Mucosa of stomach (tissue), 1 donor: ENCODE measurements around the gene SHFL.

Experiments used
- H3K27me3 ChIP-seq: one replicate; pipeline ENCODE4 v1.7.0; 2013; ENCODE audit warnings: mild to moderate bottlenecking, low read length; ENCODE audit not compliant: control insufficient read depth, insufficient read depth
- H3K36me3 ChIP-seq: one replicate; pipeline ENCODE4 v1.7.0; 2013; ENCODE audit warnings: low read length; ENCODE audit not compliant: control insufficient read depth, insufficient read depth
- H3K4me1 ChIP-seq: one replicate; pipeline ENCODE4 v1.7.0; 2013; ENCODE audit warnings: mild to moderate bottlenecking, low read length; ENCODE audit not compliant: control insufficient read depth, insufficient read depth
- H3K4me3 ChIP-seq: one replicate; pipeline ENCODE4 v1.7.0; 2013; ENCODE audit warnings: low read length
- H3K9ac ChIP-seq: one replicate; pipeline ENCODE4 v1.7.0; 2013; ENCODE audit warnings: mild to moderate bottlenecking, low read length, moderate library complexity
- H3K9me3 ChIP-seq: one replicate; pipeline ENCODE4 v1.7.0; 2013; ENCODE audit warnings: mild to moderate bottlenecking, low read length, moderate library complexity; ENCODE audit not compliant: control insufficient read depth
- donor health status: Pancreatic carcinoma.

Gene SHFL

DNA sequence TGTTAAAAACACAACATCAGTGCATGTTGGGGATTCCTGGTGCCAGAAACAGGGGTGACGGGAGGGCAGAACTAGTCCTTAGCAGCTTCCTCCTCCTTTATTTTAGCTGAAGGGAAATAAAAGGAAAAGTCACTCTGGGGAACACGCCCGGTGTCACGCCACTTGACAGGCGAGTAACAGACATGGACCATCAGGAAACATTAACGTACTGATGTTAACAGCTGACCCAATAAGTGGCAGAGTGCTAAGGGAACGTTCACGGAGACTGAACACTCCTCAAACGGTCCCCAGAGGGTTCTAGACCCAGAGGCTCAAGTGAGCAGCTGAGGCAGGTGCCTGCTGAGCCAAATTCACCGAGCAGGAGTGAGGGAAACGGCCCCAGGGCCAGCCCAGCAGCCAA, 47.5 kb downstream of the SHFL start:
- Histone ChIP-seq H3K4me1 (no peaks in the 10 kb centered on the region), H3K27me3 (no peaks in the 10 kb centered on the region), H3K4me3 (no peak overlapping the region), H3K9me3 (no peaks in the 10 kb centered on the region), H3K9ac (no peak overlapping the region), H3K36me3 (peaks cover 14% of the 10 kb centered on the region)

DNA sequence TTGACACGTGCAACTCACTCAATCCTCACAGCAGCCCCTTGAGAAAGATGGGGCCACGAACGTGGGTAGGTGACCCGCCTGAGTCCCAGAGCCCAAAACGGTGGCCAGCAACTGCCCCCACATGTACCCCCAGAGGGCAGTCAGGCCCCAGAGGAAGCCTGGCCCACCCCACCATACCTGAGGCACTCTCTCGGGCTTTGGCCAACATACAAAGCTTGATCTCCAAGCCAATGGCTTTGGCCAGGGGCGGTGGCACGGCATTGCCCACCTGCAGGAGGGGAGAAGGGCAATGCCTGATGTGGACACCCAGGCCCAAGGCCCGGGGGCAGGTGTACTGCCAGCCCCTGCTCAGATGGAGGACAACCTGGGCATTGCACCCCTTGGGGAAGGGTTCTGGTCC, 47.9 kb downstream of the SHFL start:
- H3K27me3 ChIP-seq: no peaks in the 10 kb centered on the region
- no peaks in the 10 kb centered on the region for H3K4me1 ChIP-seq
- H3K4me3 ChIP-seq: no peak overlapping the region
- peaks cover 14% of the 10 kb centered on the region for H3K36me3 ChIP-seq
- H3K9ac ChIP-seq: no peak overlapping the region
- no peaks in the 10 kb centered on the region for H3K9me3 ChIP-seq

DNA sequence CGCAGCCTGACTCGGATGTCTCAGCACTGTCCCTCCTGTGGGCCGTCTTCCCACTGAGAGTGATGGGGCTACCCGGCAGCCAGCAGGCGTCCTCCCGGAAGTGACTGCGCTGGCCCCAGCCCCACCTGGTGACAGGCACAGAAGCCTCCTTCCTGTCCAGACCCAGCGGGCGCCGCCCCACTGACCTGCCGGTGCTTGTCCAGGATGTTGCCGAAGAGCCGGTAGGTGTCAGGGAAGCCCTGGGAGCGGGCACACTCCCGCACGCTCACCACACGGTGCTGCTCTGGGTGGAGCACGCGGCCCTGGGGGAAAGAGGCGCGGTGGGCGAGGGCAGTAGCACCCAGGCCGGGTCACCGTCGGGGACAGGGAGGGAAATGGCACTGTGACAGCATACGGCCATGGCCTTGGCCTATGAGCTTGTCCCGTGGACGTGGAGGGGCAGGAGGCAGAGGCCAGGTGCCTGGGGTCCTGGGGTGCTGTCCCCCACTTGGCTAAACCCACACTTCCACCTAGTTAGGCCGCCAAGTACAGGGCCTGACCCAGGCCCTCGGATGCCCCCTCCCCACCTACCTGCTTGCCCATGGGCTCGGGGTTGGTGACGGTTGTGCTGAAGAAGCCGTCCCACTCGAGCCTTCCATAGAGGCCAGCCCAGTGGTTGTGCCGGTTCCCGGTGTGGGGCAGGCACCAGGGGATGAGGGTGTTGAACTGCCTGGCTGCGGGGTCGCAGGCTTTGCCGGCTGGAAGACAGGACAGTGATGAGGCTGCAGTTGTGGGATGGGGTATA, 49.6 kb downstream of the SHFL start:
- Histone ChIP-seq H3K27me3 (no peaks in the 10 kb centered on the region), H3K36me3 (peaks cover 15% of the 10 kb centered on the region), H3K9me3 (no peaks in the 10 kb centered on the region), H3K9ac (no peak overlapping the region), H3K4me1 (no peaks in the 10 kb centered on the region), H3K4me3 (no peak overlapping the region)

DNA sequence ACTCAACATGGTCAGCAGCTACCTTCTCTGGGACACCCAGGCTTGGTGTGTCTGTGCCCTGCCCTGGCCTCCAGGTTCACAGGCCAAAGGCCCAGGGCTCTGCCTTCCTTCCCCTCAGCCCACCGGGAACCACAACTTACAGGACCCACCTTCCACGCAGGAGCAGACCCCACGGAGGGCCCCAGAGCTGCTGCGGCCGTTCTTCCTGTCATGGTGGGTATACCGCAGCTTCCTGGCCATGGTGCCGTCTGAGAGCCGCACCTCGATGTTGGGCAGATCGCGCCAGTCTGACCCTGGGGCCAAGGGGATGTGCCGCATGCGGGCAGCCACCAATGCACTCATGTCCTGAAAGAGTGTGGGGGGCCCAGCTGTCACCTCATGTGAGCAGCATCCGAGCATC, 50.8 kb downstream of the SHFL start:
- Histone ChIP-seq H3K4me1 (no peaks in the 10 kb centered on the region), H3K9me3 (no peaks in the 10 kb centered on the region), H3K4me3 (no peak overlapping the region), H3K9ac (no peak overlapping the region), H3K27me3 (no peaks in the 10 kb centered on the region), H3K36me3 (peaks cover 24% of the 10 kb centered on the region)

DNA sequence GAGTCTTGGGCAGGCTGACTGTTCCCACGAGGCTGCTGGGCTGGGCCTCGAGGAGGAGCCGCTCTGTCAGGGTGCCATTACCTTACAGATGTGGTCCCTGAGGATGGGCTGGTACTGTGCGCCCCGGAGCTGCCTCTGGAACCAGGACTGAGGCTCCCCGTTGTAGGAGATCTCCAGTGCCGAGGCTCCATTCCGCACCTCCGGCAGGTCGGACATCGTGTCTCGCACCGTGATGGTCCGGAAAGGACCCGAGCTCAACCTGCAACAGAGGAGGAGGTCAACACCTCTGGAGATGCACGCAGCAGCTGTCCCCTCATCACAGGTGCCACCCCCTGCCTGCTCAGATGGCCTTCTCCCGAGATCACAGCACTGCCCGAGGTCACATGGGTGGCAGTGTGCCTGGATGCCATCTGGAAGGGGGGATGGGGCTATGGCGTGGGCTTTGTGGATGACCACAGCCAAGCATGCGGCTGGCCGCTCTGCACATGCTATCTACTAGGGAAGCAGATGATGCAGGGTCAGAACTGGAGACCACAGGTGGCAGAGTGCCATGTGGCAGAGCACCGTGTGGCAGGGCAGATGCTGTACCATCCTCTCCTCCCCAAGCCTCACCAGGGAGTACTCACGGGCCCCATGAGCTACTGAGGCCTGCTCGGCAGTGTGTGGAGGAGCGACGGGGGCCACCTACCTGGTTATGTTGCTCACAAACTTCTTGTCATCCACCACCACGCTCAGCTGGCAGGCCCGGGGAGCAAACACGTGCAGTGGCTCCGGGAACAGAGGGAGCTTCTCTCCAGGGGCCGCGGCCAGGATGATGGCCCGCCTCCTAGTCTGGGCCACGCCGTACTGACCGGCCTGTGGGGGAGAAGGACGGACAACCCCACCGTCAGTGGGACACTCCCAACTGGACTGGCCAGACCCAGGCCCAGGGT, 51.9 kb downstream of the SHFL start:
- no peaks in the 10 kb centered on the region for H3K4me1 ChIP-seq
- no peaks in the 10 kb centered on the region for H3K27me3 ChIP-seq
- H3K4me3 ChIP-seq: no peak overlapping the region
- H3K9me3 ChIP-seq: no peaks in the 10 kb centered on the region
- no peak overlapping the region for H3K9ac ChIP-seq
- peaks cover 24% of the 10 kb centered on the region for H3K36me3 ChIP-seq

DNA sequence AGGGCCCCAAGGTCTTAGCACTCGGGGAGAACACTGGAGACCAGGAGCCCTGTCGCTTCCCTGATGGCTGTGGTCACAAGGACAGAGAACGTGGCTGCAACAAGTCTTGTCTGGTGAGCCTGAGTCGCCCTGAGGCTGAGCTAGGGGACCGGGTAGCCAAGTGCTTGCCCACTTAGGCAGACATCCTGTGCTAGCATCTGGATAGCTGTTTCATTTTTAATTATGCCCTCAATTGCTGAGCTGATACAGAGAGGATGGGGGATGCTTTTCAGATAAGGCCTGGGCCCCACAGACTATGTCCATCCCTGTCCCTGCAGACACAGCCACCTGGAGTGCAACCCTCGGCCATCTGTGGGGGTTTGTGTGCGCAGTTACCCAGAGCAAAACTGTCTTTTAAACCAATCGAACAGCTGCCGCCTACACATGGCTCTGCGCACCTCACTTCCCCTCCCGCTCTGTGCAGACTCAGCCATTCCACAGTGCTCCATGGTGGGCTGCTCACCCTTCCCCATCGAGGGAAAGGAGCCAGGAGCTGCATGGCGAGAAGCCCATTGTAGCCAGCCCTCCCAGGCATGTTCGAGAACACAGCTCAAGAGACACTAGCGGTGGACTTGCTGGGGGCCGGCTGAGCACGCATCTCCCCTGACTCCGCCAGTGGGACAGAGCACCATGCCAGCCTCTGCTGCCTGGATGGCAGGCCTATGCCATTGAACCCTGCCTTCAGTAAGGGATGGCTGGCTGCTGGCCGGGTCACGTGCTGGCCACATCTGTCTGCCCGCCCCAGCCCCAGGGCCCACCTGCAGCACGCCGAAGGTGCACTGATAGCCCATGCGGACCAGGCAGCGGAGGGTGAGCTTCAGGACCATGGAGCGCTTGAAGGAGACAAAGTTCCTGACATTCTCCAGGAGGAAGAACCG, 53.0 kb downstream of the SHFL start:
- peaks cover 24% of the 10 kb centered on the region for H3K36me3 ChIP-seq
- H3K9me3 ChIP-seq: no peaks in the 10 kb centered on the region
- no peaks in the 10 kb centered on the region for H3K4me1 ChIP-seq
- no peak overlapping the region for H3K4me3 ChIP-seq
- H3K9ac ChIP-seq: no peak overlapping the region
- H3K27me3 ChIP-seq: no peaks in the 10 kb centered on the region

DNA sequence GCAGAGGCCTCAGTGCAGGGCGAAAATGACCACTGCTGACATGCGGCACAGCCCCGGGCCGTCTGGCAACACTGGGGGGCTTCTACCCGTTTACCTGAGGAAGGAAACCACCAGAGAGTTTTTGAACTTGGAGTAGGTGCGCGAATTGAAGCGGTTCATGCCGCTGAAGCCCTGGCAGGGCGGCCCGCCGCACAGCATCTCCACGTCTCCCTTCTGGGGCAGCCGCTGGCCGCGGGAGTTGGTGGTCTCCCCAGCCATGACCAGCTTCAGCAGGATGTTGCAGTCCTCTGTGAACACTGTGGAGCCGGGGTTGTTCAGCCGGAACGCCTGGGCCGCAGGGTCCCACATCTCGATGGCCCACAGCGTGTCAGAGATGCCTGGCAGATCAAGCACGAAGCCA, 53.8 kb downstream of the SHFL start:
- H3K4me1 ChIP-seq: no peaks in the 10 kb centered on the region
- no peaks in the 10 kb centered on the region for H3K27me3 ChIP-seq
- no peak overlapping the region for H3K9ac ChIP-seq
- peaks cover 24% of the 10 kb centered on the region for H3K36me3 ChIP-seq
- no peak overlapping the region for H3K4me3 ChIP-seq
- no peaks in the 10 kb centered on the region for H3K9me3 ChIP-seq

DNA sequence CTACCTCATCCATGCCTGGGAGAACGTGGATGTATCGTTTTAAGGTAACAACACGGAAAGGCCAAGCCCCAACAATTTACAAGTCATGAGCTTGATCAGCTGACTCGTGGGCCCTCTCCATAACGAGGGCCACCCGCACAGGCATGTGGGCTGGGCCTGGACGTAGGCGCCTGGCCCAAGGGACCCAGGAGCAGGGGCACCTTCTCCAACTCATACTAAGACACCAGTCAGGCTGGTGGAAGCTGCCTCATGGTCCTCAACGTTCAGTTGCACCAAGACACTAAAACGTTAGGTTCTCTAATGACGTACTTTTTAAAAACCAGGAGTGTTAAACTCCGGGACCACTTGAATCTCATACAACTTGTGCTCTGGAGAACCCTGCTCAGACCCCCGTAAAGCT, 55.4 kb downstream of the SHFL start:
- no peaks in the 10 kb centered on the region for H3K4me1 ChIP-seq
- no peak overlapping the region for H3K9ac ChIP-seq
- H3K36me3 ChIP-seq: peaks cover 28% of the 10 kb centered on the region
- no peaks in the 10 kb centered on the region for H3K27me3 ChIP-seq
- H3K4me3 ChIP-seq: no peak overlapping the region
- no peaks in the 10 kb centered on the region for H3K9me3 ChIP-seq

DNA sequence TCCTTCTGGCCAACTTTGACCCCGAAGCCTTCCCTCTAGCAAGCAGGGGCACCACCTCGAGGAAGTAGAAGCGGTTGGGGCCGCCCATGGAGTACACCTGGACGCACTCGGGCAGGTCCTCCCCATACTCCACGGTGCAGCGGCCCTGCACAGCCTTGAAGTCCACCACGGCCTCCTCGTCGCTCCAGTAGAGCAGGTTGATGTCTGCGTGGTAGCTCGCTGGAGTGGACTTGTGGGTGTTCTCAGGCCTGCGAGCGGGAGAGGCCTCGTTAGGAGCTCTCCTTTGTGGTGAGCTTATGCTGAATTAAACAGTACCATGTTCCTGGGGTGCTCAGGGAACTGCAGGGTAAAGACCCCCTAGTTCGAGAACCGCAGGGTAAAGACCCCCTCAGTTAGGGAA, 55.9 kb downstream of the SHFL start:
- H3K4me3 ChIP-seq: no peak overlapping the region
- no peaks in the 10 kb centered on the region for H3K4me1 ChIP-seq

More for the DNA sequence above, 55.9 kb downstream of the SHFL start:
- H3K27me3 ChIP-seq: no peaks in the 10 kb centered on the region
- H3K9me3 ChIP-seq: no peaks in the 10 kb centered on the region
- no peak overlapping the region for H3K9ac ChIP-seq
- H3K36me3 ChIP-seq: peaks cover 28% of the 10 kb centered on the region
